Fibroblast of pulmonary artery (primary cell): ENCODE data around the gene MBLAC1.

ENCODE experiments used
- DNase-seq: peaks from one replicate; pipeline ENCODE4 v3.0.0-alpha.2; 2010; ENCODE audit warnings: low read depth
- H3K4me3 ChIP-seq: replicated peaks from 2 replicates; pipeline ENCODE4 v1.5.1; 2011; ENCODE audit warnings: low read depth, mild to moderate bottlenecking, control low read depth, low read length, moderate library complexity
- TF ChIP-seq, protein P1 (sequence below): IDR thresholded peaks from 2 replicates; pipeline ENCODE4 v1.5.1; 2011; ENCODE audit warnings: mild to moderate bottlenecking, control low read depth, low read length, inconsistent platforms; ENCODE audit errors: missing control alignments

The MBLAC1 gene

DNA sequence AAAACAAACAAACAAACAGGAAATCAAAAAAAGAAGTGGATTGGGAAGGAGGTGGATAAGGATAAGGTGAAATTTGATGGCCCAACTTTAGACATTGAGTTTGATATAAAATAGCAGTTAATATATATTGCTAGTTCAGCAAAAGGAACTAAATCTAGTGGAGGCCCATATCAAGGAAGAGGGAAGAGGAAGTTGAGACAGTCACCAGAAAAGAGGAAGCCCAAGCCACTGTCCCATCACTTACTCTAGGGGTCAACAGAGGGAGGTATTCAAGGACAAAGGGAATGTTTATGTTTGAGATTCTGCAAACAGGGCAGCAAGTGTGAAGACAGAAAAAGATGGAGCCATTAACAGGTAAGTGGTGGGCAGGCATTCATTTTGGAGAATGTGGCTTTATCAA is 25.6 kb downstream of the MBLAC1 start:
- no peak overlapping the region for H3K4me3 ChIP-seq
- no peak for DNase-seq
- TF ChIP-seq, protein P1, sequence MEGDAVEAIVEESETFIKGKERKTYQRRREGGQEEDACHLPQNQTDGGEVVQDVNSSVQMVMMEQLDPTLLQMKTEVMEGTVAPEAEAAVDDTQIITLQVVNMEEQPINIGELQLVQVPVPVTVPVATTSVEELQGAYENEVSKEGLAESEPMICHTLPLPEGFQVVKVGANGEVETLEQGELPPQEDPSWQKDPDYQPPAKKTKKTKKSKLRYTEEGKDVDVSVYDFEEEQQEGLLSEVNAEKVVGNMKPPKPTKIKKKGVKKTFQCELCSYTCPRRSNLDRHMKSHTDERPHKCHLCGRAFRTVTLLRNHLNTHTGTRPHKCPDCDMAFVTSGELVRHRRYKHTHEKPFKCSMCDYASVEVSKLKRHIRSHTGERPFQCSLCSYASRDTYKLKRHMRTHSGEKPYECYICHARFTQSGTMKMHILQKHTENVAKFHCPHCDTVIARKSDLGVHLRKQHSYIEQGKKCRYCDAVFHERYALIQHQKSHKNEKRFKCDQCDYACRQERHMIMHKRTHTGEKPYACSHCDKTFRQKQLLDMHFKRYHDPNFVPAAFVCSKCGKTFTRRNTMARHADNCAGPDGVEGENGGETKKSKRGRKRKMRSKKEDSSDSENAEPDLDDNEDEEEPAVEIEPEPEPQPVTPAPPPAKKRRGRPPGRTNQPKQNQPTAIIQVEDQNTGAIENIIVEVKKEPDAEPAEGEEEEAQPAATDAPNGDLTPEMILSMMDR, result no peak

DNA sequence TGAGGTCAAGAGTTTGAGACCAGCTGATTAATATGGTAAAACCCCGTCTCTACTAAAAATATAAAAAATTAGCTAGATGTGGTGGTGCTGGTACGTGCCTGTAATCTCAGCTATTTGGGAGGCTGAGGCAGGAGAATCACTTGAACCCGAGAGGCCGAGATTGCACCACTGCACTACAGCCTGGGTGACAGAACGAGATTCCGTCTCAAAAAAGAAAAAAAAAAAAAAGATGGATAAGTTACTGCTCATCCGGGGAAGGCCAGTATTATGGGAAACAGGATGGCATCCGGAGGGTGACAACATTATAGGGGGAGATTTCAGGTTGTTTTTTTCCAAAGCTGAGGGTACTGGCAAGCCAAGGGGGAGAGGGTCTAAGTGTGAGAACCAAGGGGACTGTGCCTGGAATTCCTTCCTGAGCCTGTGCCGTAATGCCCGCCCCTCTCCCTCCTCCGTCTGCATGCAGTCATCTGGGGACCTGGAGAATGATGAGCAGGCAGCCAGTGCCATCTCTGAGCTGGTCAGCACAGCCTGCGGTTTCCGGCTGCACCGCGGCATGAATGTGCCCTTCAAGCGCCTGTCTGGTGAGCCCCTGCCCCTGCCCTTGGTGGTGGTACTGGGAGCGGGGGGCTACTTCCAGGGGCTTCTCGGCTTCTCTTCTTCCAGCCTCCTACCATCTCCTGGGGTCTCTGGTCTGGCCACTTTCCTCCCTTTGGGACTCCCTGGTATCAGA is 26.3 kb downstream of the MBLAC1 start:
- DNase-seq, result no peak
- no peak overlapping the region for H3K4me3 ChIP-seq
- TF ChIP-seq, protein P1, result no peak

DNA sequence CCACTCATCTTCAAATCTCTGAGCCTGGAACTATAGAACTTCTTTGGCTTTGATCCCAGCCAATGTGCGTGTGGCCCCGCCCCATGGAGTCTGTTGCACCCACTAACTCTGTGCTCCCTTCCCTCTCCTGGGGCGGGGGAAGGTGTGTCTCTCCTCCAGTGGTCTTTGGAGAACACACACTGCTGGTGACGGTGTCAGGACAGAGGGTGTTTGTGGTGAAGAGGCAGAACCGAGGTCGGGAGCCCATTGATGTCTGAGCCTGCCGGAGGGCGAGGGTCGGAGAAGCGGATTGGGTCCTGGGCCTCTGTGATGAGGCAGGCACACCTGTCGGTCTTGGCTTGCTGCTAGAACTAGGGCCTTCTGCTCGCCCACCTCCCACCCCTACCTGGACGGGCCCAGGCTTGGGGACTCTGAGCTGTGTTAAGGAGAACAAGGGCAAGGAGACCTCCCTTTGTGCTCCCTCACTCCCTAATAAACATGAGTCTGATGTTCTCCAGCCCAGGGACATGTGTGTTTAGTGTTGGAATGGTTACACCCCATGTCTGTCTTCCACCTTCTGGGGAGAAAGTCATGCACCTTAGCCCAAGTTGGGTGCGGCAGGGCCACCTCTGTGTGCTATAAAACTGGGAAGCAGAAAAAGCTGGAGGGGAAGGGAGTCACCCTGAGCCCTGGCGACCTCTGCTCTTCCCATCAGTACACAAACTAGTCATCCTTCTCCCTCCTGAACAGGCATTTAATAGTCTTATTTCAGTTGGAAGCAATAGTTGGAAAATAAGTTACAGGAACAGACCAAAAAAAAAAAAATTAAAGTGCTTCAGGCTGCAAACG is 27.2 kb downstream of the MBLAC1 start:
- DNase-seq, result no peak
- TF ChIP-seq, protein P1, result no peak

DNA sequence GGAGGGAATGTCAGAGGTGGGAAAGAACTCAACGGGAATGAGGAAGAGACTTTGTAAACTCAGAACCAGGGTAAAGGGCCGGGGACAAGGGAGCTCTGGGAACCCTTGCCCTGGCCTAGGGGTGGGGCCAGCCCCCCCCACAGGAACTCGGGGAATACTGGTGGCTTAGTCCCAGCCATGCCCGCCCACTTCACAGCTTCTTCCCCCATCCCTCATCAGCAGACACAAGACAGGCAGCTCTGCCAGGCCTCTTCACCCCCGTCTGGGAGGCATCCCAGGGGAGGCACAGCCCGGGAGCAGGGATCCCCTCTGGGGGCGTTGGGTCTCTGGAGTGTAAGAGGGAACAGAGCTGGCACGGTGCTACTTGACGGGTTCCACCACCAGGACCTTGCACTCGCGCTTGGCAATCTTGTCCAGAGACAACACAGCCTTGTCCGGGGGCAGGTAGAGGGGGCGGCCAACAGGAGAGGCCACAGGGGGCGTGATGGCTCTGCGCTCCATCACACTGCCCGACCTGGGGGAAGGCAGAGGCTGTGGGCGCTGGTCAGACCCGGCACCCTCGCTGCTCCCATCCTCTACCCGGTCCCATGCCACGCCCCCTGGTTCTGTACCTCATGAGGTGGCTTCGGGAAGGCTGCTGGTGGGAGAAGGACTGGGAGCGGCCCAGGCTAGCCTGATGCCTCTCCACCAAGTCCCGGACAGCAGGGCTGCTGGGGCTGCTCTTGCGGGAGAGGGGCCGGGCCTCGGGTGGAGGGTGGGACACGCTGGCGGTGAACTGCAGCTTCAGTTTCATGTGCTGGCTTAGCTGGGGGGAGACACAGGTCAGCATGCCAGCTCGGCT is 28.1 kb downstream of the MBLAC1 start:
- H3K4me3 ChIP-seq, result no peak overlapping the region
- TF ChIP-seq, protein P1, result no peak
- DNase-seq, result no peak

More for the DNA sequence above, 27.2 kb downstream of the MBLAC1 start:
- no peak overlapping the region for H3K4me3 ChIP-seq

DNA sequence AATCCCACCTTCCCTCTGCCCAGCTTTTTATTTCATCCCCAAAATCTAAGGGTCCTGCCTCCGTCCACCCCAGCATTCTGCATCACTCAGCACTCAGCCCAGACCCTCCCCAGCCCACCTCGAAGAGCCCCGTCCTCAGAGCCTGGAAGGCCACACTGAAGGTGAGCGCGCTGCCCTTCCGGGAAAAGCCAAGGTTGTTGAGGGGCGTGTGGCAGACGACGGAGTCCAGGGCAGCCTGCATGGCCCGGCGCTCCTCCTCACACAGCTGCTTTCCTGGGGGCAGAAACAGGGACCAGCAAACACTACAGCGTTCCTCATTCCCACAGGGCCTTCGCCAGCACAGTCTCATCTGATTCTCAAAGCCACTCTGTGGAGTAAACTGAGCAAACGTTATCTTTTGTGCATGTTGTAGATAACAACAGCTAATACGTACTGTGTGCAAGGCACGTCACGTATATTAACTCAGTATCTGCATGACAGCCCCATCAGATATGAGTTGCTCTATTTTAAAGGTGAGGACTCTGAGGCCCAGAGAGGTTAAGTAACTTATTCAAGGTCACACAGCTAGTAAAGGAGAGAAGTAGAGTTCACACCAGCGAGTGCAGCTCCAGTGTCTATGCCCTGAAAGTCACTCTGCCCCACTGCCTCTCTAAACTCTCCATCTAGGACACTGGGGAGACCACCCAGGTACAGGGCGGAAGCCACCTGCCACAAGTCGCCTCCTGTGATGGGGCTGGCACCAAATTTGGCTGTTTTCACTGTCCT is 29.0 kb downstream of the MBLAC1 start:
- no peak overlapping the region for H3K4me3 ChIP-seq
- DNase-seq, result no peak
- TF ChIP-seq, protein P1, result no peak
